Fibroblast of lung (primary cell): Measurements from ENCODE around the gene NLGN1.

Experiments
- CTCF ChIP-seq, 2 donors: IDR thresholded peaks in 1 of 2; conservative IDR thresholded peaks in 1 of 2; 1 replicate in 1 of 2; 2 replicates in 1 of 2; pipeline ENCODE4 v1.5.1; 2011 to 2012; ENCODE audit warnings: low read length in 2 of 2, control low read depth in 1 of 2, inconsistent platforms in 1 of 2, low read depth in 1 of 2, mild to moderate bottlenecking in 1 of 2
- EZH2 ChIP-seq: IDR thresholded peaks from 2 replicates; pipeline ENCODE4 v1.5.1; 2012; ENCODE audit warnings: low read length, control low read depth, mild to moderate bottlenecking; ENCODE audit errors: missing control alignments

GRCh38 chr3:174159604-174160003 is 762.1 kb downstream of the NLGN1 start:
- TF ChIP-seq CTCF (conservative IDR thresholded peaks at IDR 0.05 in 1 of 2, IDR thresholded peaks at IDR 0.05 in 1 of 2; ENCODE audit: low read depth in 1 of 2, low read length in 2 of 2), result no peak
- TF ChIP-seq EZH2, result no peak
